Endodermal cell (in vitro differentiated cells): ENCODE data around the gene MIPOL1. TPM values are rescaled to one million over a fixed set of nuclear protein-coding genes. Genes with fewer than 3 reads are reported as not detected.

Experiments
- DNase-seq: peaks from one replicate; pipeline ENCODE4 v3.0.0-alpha.2; 2017
- H3K27ac ChIP-seq: 2 replicates; pipeline ENCODE4 v1.5.1; 2013; ENCODE audit warnings: mild to moderate bottlenecking, low read depth, low read length, moderate library complexity
- H3K27me3 ChIP-seq: 2 replicates; pipeline ENCODE4 v1.6.1; 2013; ENCODE audit warnings: mild to moderate bottlenecking, low read length, moderate library complexity; ENCODE audit not compliant: insufficient read depth, control insufficient read depth, poor library complexity, severe bottlenecking
- H3K36me3 ChIP-seq: 2 replicates; pipeline ENCODE4 v1.7.0; 2013; ENCODE audit warnings: mild to moderate bottlenecking, low read length, moderate library complexity; ENCODE audit not compliant: control insufficient read depth, insufficient read depth
- H3K4me1 ChIP-seq: one replicate; pipeline ENCODE4 v1.7.0; 2013; ENCODE audit warnings: low read length; ENCODE audit not compliant: control insufficient read depth, insufficient read depth
- H3K4me3 ChIP-seq: 2 replicates; pipeline ENCODE4 v1.5.1; 2013; ENCODE audit warnings: mild to moderate bottlenecking, low read length, moderate library complexity
- H3K9ac ChIP-seq: 2 replicates; pipeline ENCODE4 v1.6.1; 2013; ENCODE audit warnings: mild to moderate bottlenecking, low read length, moderate library complexity; ENCODE audit not compliant: poor library complexity, severe bottlenecking; ENCODE audit errors: extremely low read depth
- H3K9me3 ChIP-seq: 2 replicates; pipeline ENCODE4 v1.6.1; 2013; ENCODE audit warnings: mild to moderate bottlenecking, low read length, moderate library complexity; ENCODE audit not compliant: control insufficient read depth
- H3K27ac Mint-ChIP-seq: 2 replicates; pipeline ENCODE4 v1.8.0; 2020; ENCODE audit warnings: mixed read lengths
- H3K27me3 Mint-ChIP-seq: 2 replicates; pipeline ENCODE4 v1.8.0; 2021; ENCODE audit warnings: mild to moderate bottlenecking, mixed read lengths; ENCODE audit not compliant: insufficient read depth
- H3K36me3 Mint-ChIP-seq: 2 replicates; pipeline ENCODE4 v1.8.0; 2020; ENCODE audit warnings: low read depth, mixed read lengths
- H3K4me1 Mint-ChIP-seq: 2 replicates; pipeline ENCODE4 v1.8.0; 2020; ENCODE audit warnings: mixed read lengths
- H3K4me3 Mint-ChIP-seq: 2 replicates; pipeline ENCODE4 v1.8.0; 2020; ENCODE audit warnings: mild to moderate bottlenecking, moderate library complexity, mixed read lengths
- H3K9me3 Mint-ChIP-seq: 2 replicates; pipeline ENCODE4 v1.8.0; 2020; ENCODE audit warnings: mild to moderate bottlenecking, mixed read lengths
- WGBS, 2 experiments: methylation state at CpG; one replicate each; pipeline versions ENCODE4 v1.1.5 to v1.1.7; 2013; ENCODE audit warnings: missing lambda C conversion rate in 2 of 2, mixed read lengths in 1 of 2; ENCODE audit not compliant: insufficient coverage in 1 of 2, insufficient read length in 1 of 2; 5-methylcytosine and 5-hydroxymethylcytosine counted together
- total RNA-seq, 2 donors: library from RNA; stranded (reverse); fragmentation: NEBNext Ultra II Directional in 1 of 2; extraction: Animal tissue kit (Norgen Biotek cat#: 25700) in 1 of 2; gene quantifications; 2 replicates in 1 of 2; 3 replicates in 1 of 2; pipeline ENCODE4 v1.2.1, GENCODE V29; 2021
- TF ChIP-seq, protein P1 (sequence below): fragments of 200-600 bp; sonication (generic); conservative IDR thresholded peaks from 2 replicates; pipeline ENCODE4 v1.5.0; 2021; ENCODE audit warnings: antibody characterized with exemption, mild to moderate bottlenecking

Gene MIPOL1
- total RNA-seq, 2 donors from 2014 or later: 22.0 to 28.5 TPM

DNA sequence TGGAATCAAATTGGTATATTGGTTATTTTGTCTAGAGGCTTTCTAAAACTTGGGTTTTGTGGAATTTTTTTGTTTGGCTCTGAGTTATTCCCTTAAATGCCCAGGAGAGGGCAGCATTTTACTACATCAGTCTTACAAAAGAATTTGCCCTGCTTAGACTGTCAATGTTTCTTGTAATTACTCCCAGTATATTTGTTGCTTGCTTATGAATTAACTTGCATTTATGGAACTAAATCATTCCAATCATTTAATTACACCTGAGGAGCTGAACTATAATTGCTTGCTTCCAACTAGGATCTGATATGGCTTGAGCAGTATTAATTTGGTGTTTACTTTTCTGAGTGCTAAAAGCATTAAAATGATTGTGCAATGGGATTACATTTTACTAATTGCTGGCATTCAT is 48.7 kb downstream of the MIPOL1 start:
- Histone ChIP-seq H3K36me3 (peaks cover 7% of the 10 kb centered on the region), H3K9ac (no peak overlapping the region), H3K27me3 (no peaks in the 10 kb centered on the region), H3K4me1 (peaks cover 3% of the 10 kb centered on the region), H3K27ac (no peak overlapping the region), H3K9me3 (no peaks in the 10 kb centered on the region), H3K4me3 (no peak overlapping the region)
- DNase-seq: no peak
- Mint-ChIP-seq H3K27ac (no peak overlapping the region), H3K36me3 (no peaks in the 10 kb centered on the region), H3K9me3 (no peaks in the 10 kb centered on the region), H3K4me3 (no peak overlapping the region), H3K4me1 (peaks cover 4% of the 10 kb centered on the region), H3K27me3 (no peaks in the 10 kb centered on the region)
- TF ChIP-seq, protein P1, sequence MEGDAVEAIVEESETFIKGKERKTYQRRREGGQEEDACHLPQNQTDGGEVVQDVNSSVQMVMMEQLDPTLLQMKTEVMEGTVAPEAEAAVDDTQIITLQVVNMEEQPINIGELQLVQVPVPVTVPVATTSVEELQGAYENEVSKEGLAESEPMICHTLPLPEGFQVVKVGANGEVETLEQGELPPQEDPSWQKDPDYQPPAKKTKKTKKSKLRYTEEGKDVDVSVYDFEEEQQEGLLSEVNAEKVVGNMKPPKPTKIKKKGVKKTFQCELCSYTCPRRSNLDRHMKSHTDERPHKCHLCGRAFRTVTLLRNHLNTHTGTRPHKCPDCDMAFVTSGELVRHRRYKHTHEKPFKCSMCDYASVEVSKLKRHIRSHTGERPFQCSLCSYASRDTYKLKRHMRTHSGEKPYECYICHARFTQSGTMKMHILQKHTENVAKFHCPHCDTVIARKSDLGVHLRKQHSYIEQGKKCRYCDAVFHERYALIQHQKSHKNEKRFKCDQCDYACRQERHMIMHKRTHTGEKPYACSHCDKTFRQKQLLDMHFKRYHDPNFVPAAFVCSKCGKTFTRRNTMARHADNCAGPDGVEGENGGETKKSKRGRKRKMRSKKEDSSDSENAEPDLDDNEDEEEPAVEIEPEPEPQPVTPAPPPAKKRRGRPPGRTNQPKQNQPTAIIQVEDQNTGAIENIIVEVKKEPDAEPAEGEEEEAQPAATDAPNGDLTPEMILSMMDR: peak; percentile 91

DNA sequence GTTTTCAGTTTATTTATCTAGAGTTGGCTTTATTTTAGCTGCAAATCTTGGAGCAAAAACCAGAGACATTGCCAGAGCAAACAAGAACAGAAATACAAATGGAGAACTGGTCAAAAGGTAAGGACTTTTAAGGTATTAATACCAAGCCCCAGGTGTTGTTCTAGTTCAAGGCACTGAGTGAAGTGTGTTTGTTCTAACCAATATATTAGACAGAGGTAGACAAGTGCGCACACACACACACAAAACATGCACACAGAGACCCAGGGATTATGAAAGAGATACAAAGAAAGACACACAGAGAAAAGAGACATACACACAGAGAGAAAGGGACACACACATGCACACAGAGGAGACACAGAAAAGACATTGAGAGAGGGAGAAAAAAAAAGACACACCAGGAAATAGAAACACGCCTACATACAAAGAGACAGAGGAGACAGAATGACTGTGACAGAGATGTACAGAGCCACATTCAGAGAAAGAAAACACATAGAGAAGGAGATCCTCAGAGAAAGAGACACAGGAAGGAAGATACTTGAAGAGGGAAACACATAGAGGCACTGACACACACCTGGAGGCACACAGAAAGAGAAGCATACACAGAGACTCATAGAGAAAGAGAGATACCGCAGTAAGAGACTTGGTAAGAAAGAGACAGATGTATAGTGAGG is 50.2 kb downstream of the MIPOL1 start:
- Mint-ChIP-seq H3K27me3 (no peaks in the 10 kb centered on the region), H3K9me3 (no peaks in the 10 kb centered on the region), H3K27ac (no peak overlapping the region), H3K4me3 (no peak overlapping the region), H3K36me3 (no peaks in the 10 kb centered on the region), H3K4me1 (peaks cover 4% of the 10 kb centered on the region)
- TF ChIP-seq, protein P1: no peak
- 85 to 100% methylated on average over 2 of the region's 3 CpGs for WGBS, 2 experiments
- Histone ChIP-seq H3K27ac (no peak overlapping the region), H3K36me3 (peaks cover 7% of the 10 kb centered on the region), H3K9me3 (no peaks in the 10 kb centered on the region), H3K27me3 (no peaks in the 10 kb centered on the region), H3K4me3 (no peak overlapping the region), H3K4me1 (peaks cover 3% of the 10 kb centered on the region), H3K9ac (no peak overlapping the region)
- DNase-seq: no peak

DNA sequence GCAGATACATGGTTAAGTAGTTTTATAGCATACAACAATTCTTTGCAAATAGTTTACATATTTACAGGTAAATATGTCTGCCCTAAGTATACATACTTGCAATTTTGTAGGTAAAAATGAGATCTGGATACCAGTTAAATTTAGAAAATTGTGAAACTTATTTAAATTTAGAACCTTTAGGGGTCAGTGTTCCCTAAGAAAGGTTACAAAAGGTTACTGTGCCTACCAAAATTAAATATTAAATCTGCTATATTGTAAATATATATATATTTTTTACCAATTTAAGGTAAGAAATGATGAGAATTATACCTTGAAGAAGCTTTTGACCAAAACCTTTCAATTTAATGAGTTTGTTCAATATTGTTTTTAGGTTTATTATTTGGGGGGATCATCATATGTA is 54.0 kb downstream of the MIPOL1 start:
- Histone ChIP-seq H3K9ac (no peak overlapping the region), H3K4me3 (no peak overlapping the region), H3K27me3 (no peaks in the 10 kb centered on the region), H3K9me3 (no peaks in the 10 kb centered on the region), H3K4me1 (peaks cover 3% of the 10 kb centered on the region), H3K36me3 (peaks cover 7% of the 10 kb centered on the region), H3K27ac (no peak overlapping the region)
- no peak for DNase-seq
- Mint-ChIP-seq H3K27me3 (no peaks in the 10 kb centered on the region), H3K9me3 (no peaks in the 10 kb centered on the region), H3K4me3 (no peak overlapping the region), H3K27ac (no peak overlapping the region), H3K4me1 (peaks cover 8% of the 10 kb centered on the region), H3K36me3 (no peaks in the 10 kb centered on the region)
- TF ChIP-seq, protein P1: peak; percentile 73
